Activated B cell treated with CpG ODN at 0.5 μM for 24 hours (primary cell): ENCODE measurements around the gene VPS33B. TPM values are rescaled to one million over a fixed set of nuclear protein-coding genes. Genes with fewer than 3 reads are reported as not detected.
A peak's percentile ranks its signal among the peaks of the same experiment; 100 is the strongest.
"Not testable (repeated sequence)": the region's sequence is repeated elsewhere in the genome, so short reads cannot be mapped to it uniquely, and the experiment has no call there.

ENCODE experiments used
- ATAC-seq: fragments of 200-7000 bp; cut with Tn5 transposase; one replicate; pipeline ENCODE4 v1.10.0; 2021; ENCODE audit warnings: low read depth, mild to moderate bottlenecking, moderate library complexity
- CTCF ChIA-PET: fragments of 350-600 bp; sonication (Branson Sonifier 250); formaldehyde crosslinking; loops from one replicate; lab custom pipeline; 2021; ENCODE audit warnings: antibody characterized with exemption; lab: Charles Lee
- POLR2A ChIA-PET: fragments of 350-600 bp; sonication (Branson Sonifier 250); formaldehyde crosslinking; loops from one replicate; lab custom pipeline; 2021; ENCODE audit warnings: antibody characterized with exemption; lab: Charles Lee
- DNase-seq: peaks from one replicate; pipeline ENCODE4 v3.0.0; 2022
- H3K27ac Mint-ChIP-seq: one replicate; pipeline ENCODE4 v1.8.0; 2020; ENCODE audit warnings: mixed read lengths
- H3K27me3 Mint-ChIP-seq: one replicate; pipeline ENCODE4 v1.8.0; 2021; ENCODE audit warnings: mixed read lengths
- H3K36me3 Mint-ChIP-seq: one replicate; pipeline ENCODE4 v1.8.0; 2021; ENCODE audit warnings: low read depth, mixed read lengths
- H3K4me1 Mint-ChIP-seq: one replicate; pipeline ENCODE4 v1.8.0; 2021; ENCODE audit warnings: mixed read lengths
- H3K4me3 Mint-ChIP-seq: one replicate; pipeline ENCODE4 v1.8.0; 2020; ENCODE audit warnings: mild to moderate bottlenecking, mixed read lengths
- H3K9me3 Mint-ChIP-seq: one replicate; pipeline ENCODE4 v1.8.0; 2020; ENCODE audit warnings: mixed read lengths
- intact Hi-C: fragments of 100-400 bp; cut with micrococcal nuclease; formaldehyde crosslinking; loops from one replicate; pipeline ENCODE4 v1.15.1; 2024
- total RNA-seq: library from RNA; stranded (reverse); gene quantifications from 2 replicates; pipeline ENCODE4 v1.2.3, GENCODE V29; 2022
- TF ChIP-seq, protein P1 (sequence below): fragments of 200-600 bp; IDR thresholded peaks from one replicate; pipeline ENCODE4 v1.8.0; 2022; ENCODE audit warnings: antibody characterized with exemption, mild to moderate bottlenecking

VPS33B gene
- total RNA-seq, 1 donor from 2014 or later, result 33.4 TPM

DNA sequence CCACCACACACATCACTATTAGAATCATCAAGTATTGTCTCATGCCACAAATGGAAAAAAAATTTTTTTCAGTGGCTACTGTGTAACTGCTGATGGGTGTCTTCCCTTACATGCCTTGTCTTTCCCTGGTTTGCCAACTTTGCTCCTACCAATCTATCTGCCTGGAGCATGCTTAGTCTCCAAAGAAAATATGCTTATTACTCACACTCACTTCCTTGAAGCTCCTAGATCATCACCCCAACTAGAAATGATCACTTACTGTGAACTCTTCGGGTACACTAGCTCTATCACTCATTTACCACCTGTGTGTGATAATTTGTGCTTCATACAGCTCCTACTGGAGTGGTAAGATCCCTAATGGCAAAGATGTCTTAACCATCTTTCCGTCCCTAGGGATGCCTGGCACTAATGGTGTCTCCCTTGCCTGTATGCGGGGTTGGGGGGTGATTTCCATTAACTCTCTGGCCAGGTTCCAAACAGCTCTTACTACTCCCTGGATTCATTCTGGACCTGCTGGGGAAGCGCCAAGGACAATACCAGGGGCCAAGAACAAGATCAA is 799 bp downstream of the VPS33B start:
- Mint-ChIP-seq H3K36me3 (peaks cover 23% of the 10 kb centered on the region), H3K4me3 (peak overlapping the region; percentile 99), H3K27ac (peak overlapping the region; percentile 89), H3K9me3 (no peaks in the 10 kb centered on the region), H3K27me3 (no peaks in the 10 kb centered on the region), H3K4me1 (peaks cover 35% of the 10 kb centered on the region)
- intact Hi-C loops, result loop anchor here (1.0 kb wide), 2 partner anchors 27 to 65 kb away; partner anchors contain the start of gene PRC1
- TF ChIP-seq, protein P1, sequence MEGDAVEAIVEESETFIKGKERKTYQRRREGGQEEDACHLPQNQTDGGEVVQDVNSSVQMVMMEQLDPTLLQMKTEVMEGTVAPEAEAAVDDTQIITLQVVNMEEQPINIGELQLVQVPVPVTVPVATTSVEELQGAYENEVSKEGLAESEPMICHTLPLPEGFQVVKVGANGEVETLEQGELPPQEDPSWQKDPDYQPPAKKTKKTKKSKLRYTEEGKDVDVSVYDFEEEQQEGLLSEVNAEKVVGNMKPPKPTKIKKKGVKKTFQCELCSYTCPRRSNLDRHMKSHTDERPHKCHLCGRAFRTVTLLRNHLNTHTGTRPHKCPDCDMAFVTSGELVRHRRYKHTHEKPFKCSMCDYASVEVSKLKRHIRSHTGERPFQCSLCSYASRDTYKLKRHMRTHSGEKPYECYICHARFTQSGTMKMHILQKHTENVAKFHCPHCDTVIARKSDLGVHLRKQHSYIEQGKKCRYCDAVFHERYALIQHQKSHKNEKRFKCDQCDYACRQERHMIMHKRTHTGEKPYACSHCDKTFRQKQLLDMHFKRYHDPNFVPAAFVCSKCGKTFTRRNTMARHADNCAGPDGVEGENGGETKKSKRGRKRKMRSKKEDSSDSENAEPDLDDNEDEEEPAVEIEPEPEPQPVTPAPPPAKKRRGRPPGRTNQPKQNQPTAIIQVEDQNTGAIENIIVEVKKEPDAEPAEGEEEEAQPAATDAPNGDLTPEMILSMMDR, result no peak
- CTCF ChIA-PET, result interaction anchor here (0.8 to 1.2 kb wide), 2 partner anchors 9 to 64 kb away, joined by 3 to 7 read pairs; no protein-coding TSS in a partner anchor
- POLR2A ChIA-PET, result interaction anchor here (0.9 to 1.9 kb wide), 4 partner anchors 10 to 67 kb away, joined by 3 to 6 read pairs (median 4); partner anchors contain the start of genes PRC1 and RCCD1
- ATAC-seq (no peak), DNase-seq (no peak)

DNA sequence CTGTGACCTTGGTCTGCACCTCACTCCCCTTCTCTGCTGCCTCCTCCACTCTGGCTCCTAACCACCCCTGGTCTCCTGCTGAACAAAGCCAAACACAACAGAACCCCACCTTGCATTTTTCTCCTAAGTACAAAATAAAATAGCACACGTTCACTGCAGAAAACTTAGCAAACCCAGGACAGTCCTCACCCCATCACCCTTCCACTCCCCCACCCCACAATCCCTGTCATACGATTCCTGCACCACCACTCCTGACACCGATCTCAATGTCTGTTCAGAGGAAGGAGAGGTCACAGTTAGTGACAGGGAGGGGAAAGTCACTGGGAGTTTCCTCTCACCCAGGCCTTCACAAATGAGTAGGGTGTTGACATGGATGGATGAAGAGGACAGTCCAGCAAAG is 4.2 kb downstream of the VPS33B start:
- intact Hi-C loops, result no loop called here
- Mint-ChIP-seq H3K27me3 (no peaks in the 10 kb centered on the region), H3K4me1 (peaks cover 37% of the 10 kb centered on the region), H3K4me3 (no peak overlapping the region), H3K36me3 (peaks cover 45% of the 10 kb centered on the region), H3K9me3 (no peaks in the 10 kb centered on the region), H3K27ac (no peak overlapping the region)
- ATAC-seq, result no peak
- CTCF ChIA-PET, result no interaction called here
- POLR2A ChIA-PET, result no interaction called here
- DNase-seq, result no peak
- TF ChIP-seq, protein P1, result no peak

DNA sequence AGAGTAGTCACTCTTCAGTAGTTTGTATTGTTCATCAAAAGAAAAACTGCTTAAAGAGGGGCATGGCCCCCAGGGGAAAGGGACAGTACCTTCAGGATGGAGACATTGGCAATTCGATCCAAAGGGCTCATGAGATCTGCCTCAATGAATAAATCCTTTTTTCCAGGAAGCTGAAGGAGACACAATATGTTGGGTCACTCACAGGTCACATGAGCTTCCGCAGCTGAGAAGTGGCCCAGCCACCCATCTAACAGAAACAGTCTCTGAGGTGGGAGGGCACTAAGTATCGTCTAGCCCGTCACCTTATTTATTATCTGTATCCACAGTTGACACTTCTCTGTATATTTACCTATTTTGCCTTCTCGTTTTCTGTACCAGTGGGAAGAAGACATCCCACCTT is 4.7 kb downstream of the VPS33B start:
- no peak overlapping the region for H3K4me3 Mint-ChIP-seq
- intact Hi-C loops, result no loop called here
- POLR2A ChIA-PET, result no interaction called here
- TF ChIP-seq, protein P1, result no peak
- CTCF ChIA-PET, result no interaction called here
- H3K27ac Mint-ChIP-seq, result no peak overlapping the region
- peaks cover 49% of the 10 kb centered on the region for H3K36me3 Mint-ChIP-seq
- peaks cover 32% of the 10 kb centered on the region for H3K4me1 Mint-ChIP-seq
- H3K9me3 Mint-ChIP-seq, result no peaks in the 10 kb centered on the region
- ATAC-seq (no peak), DNase-seq (no peak)
- no peaks in the 10 kb centered on the region for H3K27me3 Mint-ChIP-seq

GRCh38 chr15:91013701-91014100 is 8.7 kb downstream of the VPS33B start:
- H3K27ac Mint-ChIP-seq, CTCF ChIA-PET, H3K4me3 Mint-ChIP-seq, H3K9me3 Mint-ChIP-seq, POLR2A ChIA-PET, intact Hi-C loops, H3K4me1 Mint-ChIP-seq, ATAC-seq, DNase-seq, H3K27me3 Mint-ChIP-seq: not testable (repeated sequence)
- H3K36me3 Mint-ChIP-seq, result peaks cover 69% of the 10 kb centered on the region

GRCh38 chr15:91007266-91007665 is 15.1 kb downstream of the VPS33B start:
- no peaks in the 10 kb centered on the region for H3K4me1 Mint-ChIP-seq
- ATAC-seq, result no peak
- H3K27ac Mint-ChIP-seq, result no peak overlapping the region
- ChIA-PET POLR2A (no interaction called here), CTCF (no interaction called here)
- no peaks in the 10 kb centered on the region for H3K9me3 Mint-ChIP-seq
- intact Hi-C loops, result no loop called here
- no peak for DNase-seq
- no peaks in the 10 kb centered on the region for H3K27me3 Mint-ChIP-seq
- TF ChIP-seq, protein P1, result no peak
- H3K36me3 Mint-ChIP-seq, result peaks cover 81% of the 10 kb centered on the region
- H3K4me3 Mint-ChIP-seq, result no peak overlapping the region
